HG03571 (cell line): Measurements from ENCODE around the gene ALOX5.

ENCODE experiments used
- ATAC-seq: cut with Tn5 transposase; IDR thresholded peaks from one replicate; pipeline ENCODE4 v1.9.1; 2021; ENCODE audit not compliant: unreplicated experiment

ALOX5 gene

GRCh38 chr10:45422866-45423659, 49.0 kb downstream of the ALOX5 start:
- ATAC-seq = no peak

GRCh38 chr10:45423976-45424499, 50.0 kb downstream of the ALOX5 start:
- no peak for ATAC-seq

- ATAC-seq = no peak
These were observed 50.8 kb downstream of the ALOX5 start for GRCh38 chr10:45424668-45425404.

GRCh38 chr10:45425621-45426563, 51.9 kb downstream of the ALOX5 start:
- ATAC-seq = no peak

GRCh38 chr10:45427262-45427969, 53.4 kb downstream of the ALOX5 start:
- no peak for ATAC-seq

- no peak for ATAC-seq
These were observed 54.0 kb downstream of the ALOX5 start for GRCh38 chr10:45427970-45428366.

GRCh38 chr10:45428611-45429510, 54.8 kb downstream of the ALOX5 start:
- no peak for ATAC-seq

- ATAC-seq = no peak
These were observed 55.8 kb downstream of the ALOX5 start for GRCh38 chr10:45429790-45430189.

- ATAC-seq = no peak
These were observed 58.1 kb downstream of the ALOX5 start for GRCh38 chr10:45432113-45432512.

- no peak for ATAC-seq
These were observed 58.9 kb downstream of the ALOX5 start for GRCh38 chr10:45432700-45433472.

- peak; percentile 84 for ATAC-seq
These were observed 59.9 kb downstream of the ALOX5 start for GRCh38 chr10:45433716-45434469.

- ATAC-seq = no peak
These were observed 63.8 kb downstream of the ALOX5 start for GRCh38 chr10:45437587-45438465.

- no peak for ATAC-seq
These were observed 64.6 kb downstream of the ALOX5 start for GRCh38 chr10:45438466-45439090.

GRCh38 chr10:45439365-45439764, 65.3 kb downstream of the ALOX5 start:
- ATAC-seq = no peak

GRCh38 chr10:45439873-45440272, 65.9 kb downstream of the ALOX5 start:
- no peak for ATAC-seq

- ATAC-seq = no peak
These were observed 66.6 kb downstream of the ALOX5 start for GRCh38 chr10:45440511-45441062.
